Jurkat, Clone E6-1 (cell line): ENCODE measurements around the gene CDC42EP5.

ENCODE experiments used
- DNase-seq: peaks from one replicate; pipeline ENCODE4 v3.0.0-alpha.2; 2011; ENCODE audit warnings: low read depth, low spot score
- H3K4me3 ChIP-seq: 2 replicates; pipeline ENCODE4 v1.5.1; 2011; ENCODE audit warnings: mild to moderate bottlenecking, low read length, control low read depth, moderate library complexity

The CDC42EP5 gene

DNA sequence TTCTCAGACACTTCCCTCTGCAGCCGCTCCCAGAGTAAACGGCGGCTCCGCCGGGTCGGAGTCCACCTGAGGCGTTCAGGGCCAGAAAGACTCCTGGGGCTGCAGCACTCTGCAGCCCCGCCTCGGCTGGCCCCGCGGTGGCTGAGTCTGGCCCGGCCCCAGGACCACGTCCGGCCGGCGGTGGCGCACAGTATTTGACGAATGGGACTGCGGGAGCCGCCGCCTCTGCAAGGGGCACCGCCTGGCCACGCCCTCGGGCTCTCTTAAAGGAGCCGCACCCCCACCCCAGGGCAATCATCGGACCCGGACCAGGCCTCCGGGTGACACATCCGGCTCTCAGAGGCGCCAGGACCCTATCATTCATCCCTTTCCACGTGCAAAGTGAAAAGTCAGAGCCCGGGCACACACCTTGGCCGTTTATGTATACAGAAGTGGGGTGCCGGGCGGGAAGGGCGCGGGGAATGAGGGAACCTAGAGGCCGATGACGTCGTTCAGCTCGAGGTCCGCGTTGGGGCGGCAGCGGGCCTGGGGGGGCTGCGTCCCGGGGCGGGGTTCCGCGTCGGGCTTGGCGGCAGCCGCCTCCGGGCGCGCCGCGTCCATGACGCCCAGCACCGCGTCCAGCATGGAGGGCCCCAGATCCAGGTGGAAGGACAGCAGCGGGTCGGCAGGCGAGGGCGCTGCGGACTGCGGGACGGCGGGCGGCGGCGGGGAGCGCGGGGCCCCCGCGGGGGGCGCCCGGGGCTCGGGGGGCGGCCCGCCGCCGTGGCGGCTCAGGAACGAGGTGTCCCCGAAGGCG is 8.3 kb downstream of the CDC42EP5 start:
- peak overlapping the region; percentile 70 for H3K4me3 ChIP-seq
- DNase-seq: peak; percentile 54

DNA sequence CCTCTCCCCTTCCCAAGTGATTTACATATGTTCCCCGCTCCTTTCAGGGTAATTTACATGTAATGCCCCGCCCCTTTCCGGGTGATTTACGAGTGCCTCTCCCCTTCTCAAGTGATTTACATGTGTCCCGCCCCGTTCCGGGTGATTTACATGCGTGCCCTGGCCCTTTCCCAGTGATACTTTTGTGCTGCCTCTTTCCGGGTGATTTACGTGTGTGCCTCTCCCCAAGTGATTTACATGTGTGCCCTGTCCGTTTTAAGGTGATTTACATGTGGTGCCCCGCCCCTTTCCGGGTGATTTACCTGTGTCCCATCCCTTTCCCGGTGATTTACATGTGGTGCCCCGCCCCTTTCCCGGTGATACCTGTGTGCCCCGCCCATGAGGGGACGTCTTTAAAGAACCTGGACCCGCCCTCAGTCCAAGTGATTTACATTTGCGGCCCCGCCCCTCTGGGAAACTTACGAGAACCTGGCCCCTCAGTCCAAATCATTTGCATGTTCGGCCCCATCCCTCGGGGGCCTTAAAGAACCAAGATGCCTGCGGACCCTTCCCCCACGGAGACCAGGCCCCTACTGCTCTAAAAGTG is 9.0 kb downstream of the CDC42EP5 start:
- peak; percentile 90 for DNase-seq

DNA sequence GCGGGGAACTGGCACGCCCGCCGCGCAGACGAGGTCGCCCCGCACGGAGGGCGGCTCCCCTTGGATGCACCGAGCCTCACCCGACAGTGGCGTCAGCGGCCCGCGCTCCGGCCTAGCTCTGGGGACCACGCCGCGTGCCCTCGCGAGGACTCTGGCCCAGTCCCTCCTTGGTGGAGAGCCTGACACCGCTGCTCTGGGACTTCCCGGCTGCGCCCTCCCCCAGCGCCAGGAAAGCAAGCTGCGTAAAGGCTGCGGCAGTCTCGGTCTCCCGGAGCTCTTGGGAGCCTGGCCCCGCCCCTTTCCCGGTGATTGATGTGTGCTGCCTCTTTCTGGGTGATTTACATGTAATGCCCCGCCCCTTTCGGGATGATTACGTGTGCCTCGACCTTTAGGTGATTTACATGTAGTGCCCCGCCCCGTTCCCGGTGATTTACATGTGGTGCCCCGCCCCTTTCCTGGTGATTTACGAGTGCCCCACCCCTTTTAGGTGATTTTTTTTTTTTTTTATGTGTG is 9.5 kb downstream of the CDC42EP5 start, which contains the start of gene LENG9:
LENG9 (minus strand) TSS at position 248 of the 513 bp plus-strand sequence. CDS start 252 bp downstream, outside the sequence.
- peak; percentile 96 for DNase-seq
- H3K4me3 ChIP-seq: peak within 1 kb of the TSS; percentile 70

More for the DNA sequence above, 9.0 kb downstream of the CDC42EP5 start:
- H3K4me3 ChIP-seq: peak overlapping the region; percentile 70

DNA sequence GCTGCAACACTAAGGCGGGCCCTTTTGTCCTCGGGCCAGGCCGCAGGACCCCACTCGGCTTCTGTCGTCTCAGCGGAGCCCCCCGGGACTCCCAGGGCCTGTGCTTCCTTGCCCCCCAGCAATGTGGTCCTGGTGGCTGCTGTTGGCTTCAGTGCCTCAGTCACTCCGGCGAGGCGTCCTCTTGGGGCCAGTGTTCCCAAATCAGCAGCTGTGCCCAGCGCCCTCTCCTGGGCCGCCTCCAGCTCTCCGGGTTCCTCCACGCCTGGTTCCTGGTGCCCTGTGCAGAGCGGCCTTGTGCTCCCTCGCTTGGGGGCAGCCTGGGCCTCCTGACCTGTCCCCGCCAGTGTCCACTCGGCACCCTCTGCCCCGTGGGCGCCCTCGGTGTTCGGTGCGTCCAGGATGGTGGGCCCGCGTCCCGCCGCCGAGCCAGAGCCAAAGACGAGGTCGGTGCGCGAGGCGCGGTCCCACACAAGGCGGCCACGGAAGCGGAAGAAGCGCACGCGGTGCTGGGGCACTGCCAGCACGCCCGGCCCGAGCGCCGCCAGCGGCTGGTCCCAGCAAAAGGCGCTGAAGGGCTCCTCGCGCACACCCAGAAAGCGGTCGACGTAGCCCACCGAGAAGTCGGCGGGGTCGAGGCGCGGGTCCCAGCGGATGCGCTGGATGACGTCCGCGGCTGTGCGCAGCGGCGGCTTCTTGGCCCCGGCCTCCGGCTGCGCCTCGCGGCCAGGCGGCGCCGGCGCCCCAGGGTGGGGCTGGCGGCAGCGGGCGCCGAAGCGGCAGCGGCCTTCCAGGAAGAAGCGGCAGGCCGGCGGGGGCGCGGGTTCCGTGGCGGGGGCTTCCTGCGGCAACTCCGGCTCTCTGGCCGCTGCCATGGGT is 10.2 kb downstream of the CDC42EP5 start:
- DNase-seq: no peak
- peak overlapping the region; percentile 70 for H3K4me3 ChIP-seq

DNA sequence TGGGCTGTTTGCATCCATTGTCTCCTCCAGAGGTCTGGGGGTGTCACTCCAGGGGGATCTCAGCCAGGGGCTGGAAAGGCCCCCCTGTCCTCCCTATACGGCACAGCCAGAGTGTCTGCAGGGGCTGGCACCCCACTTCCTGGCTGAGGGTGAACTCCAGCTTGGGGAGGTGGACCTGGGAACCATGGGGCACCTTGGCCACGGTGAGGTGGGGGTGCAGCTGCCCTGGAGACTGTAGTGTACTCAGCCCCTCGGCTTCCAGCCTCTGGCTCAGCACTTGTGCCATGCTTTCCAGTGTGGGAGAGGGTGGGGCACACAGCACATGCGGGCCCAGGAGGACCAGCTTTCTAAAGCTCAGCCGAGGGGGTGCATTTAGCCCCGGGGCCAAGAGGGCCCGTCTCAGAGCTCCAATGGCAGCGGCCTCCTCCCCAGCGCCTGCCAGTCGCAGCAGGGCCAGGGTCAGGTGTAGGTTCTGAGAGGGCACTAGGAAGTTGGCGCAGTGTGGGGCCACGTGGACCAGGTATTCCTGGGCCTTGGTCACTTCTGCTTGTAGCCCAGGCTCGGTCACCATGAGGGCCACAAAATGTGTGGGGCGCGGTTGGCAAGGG is 10.9 kb downstream of the CDC42EP5 start:
- DNase-seq: no peak
- H3K4me3 ChIP-seq: peak overlapping the region; percentile 31; the same call in 1 of the 2 replicates

DNA sequence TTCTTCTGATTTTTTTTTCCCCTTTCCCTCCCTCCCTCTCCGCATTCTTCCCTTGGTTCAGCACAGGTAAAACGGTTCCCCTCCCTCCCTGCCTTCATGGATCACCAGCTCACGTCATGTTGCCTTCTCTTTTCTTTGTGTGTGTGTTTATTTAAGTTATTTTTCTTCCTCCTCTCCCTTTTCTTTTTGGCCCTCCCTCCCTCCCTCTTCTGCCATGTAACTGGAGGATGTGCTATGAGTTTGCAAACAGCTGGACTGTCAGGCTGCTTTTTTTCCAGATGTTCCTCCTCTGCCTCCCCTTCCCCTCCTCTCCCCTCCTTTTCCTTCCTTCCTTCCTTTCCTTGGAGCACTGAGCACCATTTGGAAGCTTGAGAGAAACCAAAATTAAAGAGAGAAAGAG is 11.5 kb downstream of the CDC42EP5 start:
- no peak overlapping the region for H3K4me3 ChIP-seq
- no peak for DNase-seq

DNA sequence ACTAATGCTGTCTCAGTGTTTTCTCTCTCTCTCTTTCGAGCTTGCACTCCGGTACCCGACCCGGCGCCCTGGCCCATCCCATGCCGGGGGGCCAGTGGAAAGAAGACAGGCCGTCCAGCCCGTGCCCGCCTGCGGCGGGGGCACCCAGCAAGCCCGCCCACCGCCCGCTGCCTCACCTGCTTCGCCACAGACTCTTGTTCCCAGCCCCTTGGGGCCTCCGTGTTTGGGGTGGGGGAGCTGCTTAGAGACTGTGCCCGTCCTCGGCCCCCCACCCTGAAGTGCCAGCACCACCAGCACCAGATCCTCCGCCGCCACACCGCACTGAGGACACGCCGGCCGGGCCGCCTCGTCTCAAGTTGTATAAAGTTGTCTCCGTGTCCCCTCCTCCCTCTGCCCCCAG is 11.9 kb downstream of the CDC42EP5 start:
- no peak overlapping the region for H3K4me3 ChIP-seq

DNA sequence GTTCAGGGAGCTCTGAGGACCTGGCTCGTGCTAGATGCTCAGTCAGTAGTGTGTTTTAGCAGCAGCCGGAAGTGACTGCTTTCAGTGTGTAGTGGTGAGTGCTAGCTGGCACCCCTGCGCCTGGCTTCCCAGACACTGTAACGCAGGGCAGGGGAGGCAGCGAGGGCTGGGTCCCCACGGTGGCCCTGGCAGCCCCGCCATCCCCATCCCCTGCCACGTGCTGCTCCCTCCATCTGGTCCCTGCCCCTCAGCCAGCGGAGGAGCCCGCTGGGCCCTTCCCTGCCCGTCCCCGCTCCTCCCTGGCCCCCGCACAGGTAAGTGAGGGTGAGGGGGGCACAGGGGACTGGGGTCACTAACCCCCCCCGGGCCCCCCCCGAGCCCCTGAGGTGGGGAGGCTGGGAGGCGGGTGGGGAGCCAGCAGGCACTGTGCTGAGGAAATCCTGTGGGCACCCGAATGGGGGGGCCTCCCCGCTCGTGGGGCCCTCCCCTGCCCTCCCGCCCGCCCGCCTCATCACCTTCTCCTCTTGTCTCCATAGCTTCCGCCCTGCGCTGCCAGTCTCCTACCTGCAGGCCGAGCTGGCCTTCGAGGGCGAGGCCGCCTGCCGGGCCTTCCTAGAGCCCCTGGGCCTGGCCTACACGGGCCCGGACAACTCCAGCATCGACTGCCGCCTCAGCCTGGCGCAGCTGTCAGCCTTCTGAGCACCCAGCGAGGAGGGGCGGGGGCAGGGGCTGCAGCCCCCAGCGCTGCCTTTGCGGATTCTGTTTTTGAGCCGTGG is 12.7 kb downstream of the CDC42EP5 start:
- no peak overlapping the region for H3K4me3 ChIP-seq
- no peak for DNase-seq

More for the DNA sequence above, 11.9 kb downstream of the CDC42EP5 start:
- no peak for DNase-seq

DNA sequence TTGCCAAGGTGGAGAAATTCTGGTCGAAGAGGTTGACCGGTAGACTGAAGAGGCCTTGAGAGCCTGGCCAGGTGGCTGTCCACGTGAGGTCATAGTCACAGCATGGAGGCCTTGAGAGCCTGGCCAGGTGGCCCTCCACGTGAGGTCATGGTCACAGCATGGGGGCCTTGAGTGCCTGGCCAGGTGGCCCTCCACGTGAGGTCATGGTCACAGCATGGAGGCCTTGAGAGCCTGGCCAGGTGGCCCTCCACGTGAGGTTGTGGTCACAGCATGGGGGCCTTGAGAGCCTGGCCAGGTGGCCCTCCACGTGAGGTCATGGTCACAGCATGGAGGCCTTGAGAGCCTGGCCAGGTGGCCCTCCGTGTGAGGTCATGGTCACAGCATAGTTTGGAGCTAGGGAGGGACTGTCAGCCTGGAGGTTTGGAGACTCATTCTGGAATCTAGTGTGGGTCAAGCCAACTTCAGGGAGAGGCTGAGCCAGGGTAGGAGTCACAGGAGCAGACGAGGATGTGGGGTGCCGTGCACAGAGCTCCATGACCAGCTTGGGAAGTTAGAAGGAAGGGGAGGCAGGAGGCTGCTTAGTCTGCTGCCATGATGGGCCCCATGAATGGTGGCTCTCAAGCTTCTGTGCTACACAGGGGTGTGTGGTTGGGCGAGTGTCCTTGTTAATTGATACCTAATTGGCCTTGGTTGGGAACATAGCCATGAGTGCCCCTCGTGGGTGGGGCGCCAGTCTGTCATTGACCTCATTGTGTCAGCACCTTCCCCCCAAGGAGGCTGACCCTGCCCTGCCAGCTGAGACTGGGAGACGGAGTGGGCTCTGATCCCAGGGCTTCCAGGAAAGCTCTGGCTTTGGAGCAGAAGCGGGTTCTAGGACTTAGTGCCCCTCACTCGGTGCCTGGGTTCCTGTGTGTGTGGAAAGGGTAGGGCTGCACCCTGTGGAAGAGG is 13.5 kb downstream of the CDC42EP5 start:
- no peak for DNase-seq
- H3K4me3 ChIP-seq: no peak overlapping the region

DNA sequence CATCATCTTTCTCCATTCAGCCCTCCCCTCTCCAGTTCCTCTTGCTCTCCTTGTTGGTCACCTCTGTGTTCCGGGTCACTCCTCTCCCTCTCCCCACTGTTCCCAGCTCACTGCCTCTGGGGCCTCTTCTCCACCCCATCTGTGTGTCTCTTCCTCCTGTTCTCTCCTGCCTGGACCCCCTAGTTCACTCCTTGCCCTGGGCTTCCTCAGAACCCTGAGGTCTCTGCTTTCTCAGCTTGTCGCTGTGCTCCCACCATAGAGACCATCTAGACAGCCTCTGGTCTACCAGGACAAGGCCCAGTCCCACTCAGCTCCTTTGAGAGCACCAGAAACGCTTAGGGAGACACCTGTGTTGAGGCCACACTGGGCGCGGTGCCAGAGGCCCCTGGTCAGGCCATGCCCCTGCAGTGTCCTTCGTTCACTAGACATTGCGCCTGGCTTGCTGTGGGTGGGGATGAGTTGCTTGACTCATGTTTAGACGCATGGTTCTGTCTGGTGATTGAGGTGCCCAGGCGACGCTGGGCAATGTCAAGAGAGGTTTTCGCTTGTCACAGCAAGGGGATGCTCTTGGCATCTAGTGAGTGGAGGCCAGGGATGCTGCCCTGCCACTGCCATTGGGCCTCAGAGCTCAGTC is 14.3 kb downstream of the CDC42EP5 start:
- DNase-seq: no peak
- no peak overlapping the region for H3K4me3 ChIP-seq

DNA sequence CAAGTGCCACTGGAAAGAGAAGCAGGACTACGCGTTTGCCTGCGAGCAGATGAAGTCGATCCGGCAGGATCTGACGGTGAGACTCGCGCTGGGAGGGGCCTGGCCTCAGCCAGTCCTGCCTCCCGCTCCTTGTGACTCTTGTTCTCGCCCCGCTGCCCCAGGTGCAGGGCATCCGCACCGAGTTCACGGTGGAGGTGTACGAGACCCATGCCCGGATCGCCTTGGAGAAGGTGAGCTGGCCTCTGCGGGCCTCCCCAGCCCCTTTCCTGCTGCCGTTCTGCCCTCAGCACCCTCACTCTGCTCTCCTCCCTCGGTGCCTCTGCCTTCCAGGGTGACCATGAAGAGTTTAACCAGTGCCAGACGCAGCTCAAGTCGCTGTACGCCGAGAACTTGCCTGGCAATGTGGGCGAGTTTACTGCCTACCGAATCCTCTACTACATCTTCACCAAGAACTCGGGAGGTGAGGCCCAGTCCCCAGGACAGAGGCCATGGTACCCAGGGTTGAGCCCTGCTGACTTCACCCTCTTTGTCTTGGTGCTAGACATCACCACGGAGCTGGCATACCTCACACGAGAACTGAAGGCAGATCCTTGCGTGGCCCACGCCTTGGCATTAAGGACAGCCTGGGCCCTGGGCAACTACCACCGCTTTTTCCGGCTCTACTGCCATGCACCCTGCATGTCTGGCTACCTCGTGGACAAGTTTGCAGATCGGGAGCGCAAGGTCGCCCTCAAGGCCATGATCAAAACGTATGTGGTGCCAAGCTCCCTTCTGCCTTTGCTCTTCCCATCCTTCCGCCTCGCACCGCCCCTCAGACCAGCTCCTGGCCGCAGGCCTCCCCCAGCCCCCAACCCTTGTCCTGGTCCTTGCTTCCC is 15.1 kb downstream of the CDC42EP5 start:
- no peak overlapping the region for H3K4me3 ChIP-seq
- no peak for DNase-seq

DNA sequence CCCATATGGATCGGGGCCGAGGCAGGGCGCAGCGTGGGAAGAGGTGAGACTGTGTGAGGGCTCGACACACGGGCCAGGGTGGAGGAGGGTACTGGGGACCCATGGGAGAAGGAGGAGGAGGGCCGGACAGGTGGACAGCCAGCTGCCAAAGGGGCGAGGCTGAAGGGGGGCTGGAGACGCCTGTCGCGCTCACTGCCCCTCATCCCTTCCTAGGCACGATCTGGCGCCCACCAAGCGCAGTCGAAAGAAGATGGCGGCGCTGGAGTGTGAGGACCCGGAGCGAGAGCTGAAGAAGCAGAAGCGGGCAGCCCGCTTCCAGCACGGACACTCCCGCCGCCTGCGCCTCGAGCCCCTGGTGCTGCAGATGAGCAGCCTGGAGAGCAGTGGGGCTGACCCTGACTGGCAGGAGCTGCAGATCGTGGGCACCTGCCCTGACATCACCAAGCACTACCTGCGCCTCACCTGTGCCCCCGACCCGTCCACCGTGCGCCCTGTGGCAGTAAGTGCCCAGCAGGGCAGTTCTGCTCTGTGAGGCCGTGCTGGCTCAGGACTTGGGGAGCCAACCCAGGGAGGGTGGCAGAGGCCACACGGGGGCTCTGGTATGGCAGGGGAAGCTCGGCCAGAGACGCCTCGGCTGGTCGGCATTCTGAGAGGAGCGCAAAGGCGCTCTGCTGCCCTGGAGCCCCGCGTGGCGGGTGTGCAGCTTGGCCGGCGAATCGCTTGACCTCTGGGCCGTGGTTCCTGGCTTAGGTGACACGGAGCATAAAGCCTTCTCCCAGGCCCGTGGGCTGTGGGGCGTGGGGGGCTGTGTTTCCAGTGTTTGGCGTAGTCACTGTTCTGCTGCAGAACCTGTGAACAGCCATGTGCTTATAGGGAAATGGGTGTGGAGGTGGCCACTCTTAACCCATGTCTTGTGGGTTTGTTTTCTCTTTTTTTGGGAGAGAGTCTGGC is 16.4 kb downstream of the CDC42EP5 start:
- DNase-seq: no peak
- no peak overlapping the region for H3K4me3 ChIP-seq

DNA sequence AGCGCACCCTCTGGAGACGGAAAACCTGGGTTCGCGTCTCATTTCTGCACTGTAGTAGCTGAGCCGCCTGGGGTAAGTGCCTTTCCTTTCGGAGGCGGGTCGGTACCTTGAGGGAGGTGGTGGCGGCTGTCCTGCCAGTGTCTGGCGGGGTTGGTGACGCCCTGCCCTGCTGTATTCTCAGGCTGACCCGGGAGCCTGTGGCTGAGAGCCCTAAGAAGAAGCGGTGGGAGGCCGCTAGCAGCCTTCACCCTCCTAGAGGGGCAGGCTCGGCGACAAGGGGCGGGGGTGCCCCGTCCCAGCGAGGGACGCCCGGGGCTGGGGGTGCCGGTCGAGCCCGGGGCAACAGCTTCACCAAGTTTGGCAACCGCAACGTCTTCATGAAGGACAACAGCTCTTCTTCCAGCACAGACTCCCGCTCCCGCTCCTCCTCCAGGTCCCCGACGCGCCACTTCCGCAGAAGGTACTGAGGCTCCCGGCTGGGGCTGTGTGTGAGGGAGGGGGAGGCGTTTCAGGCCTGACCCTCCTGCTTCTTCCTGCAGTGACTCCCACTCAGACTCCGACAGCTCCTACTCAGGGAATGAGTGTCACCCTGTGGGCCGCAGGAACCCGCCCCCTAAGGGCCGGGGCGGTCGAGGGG is 17.2 kb downstream of the CDC42EP5 start:
- H3K4me3 ChIP-seq: no peak overlapping the region
- DNase-seq: no peak
